HepG2 (cell line): ENCODE results near the gene CERT1. TPM values are rescaled to one million over a fixed set of nuclear protein-coding genes. Genes with fewer than 3 reads are reported as not detected.

Source experiments
- ATAC-seq: fragments of 200-7000 bp; cut with Tn5 transposase; 3 replicates; pipeline ENCODE4 v1.9.1; 2020; ENCODE audit warnings: mild to moderate bottlenecking, moderate library complexity
- BruUV-seq: library from RNA; stranded (reverse); fragments of 400-500 nt; replicated peaks from 2 replicates; lab custom pipeline; 2021; lab: Mats Ljungman, UMichigan
- CTCF ChIA-PET: fragments of 300-600 bp; formaldehyde crosslinking; extraction: SDS; loops from one replicate; lab custom pipeline; 2021; ENCODE audit warnings: low total read pairs, inconsistent platforms, low intra/inter-chr PET ratio; lab: Yijun Ruan, JAX
- POLR2A ChIA-PET: fragments of 350-600 bp; sonication (Branson Sonifier 250); formaldehyde crosslinking; loops from one replicate; lab custom pipeline; 2020; ENCODE audit warnings: antibody characterized with exemption, inconsistent platforms; lab: Yijun Ruan, JAX
- DNase-seq: peaks from one replicate; pipeline ENCODE4 v3.0.0-alpha.2; 2015; ENCODE audit warnings: low spot score
- FAIRE-seq: peaks from 3 replicates; lab custom pipeline; 2011; peaks lifted over from hg19 to GRCh38; lab: Jason Lieb, UNC
- H2AFZ ChIP-seq: one replicate; pipeline ENCODE4 v1.6.1; 2011; ENCODE audit warnings: low read length, inconsistent platforms
- H3K27ac ChIP-seq: fragments of 300-600 bp; 3 replicates; pipeline ENCODE4 v1.8.0; 2011; ENCODE audit warnings: mixed run types, mild to moderate bottlenecking, mixed read lengths, low read length, inconsistent platforms; ENCODE audit not compliant: insufficient read depth; ENCODE audit errors: extremely low read length
- H3K27me3 ChIP-seq, 2 experiments: fragments of 200-600 bp in 1 of 2; 2 replicates in 1 of 2; 3 replicates in 1 of 2; pipeline versions ENCODE4 v1.6.0 to v1.8.0; 2011; ENCODE audit warnings: low read length in 2 of 2, mild to moderate bottlenecking in 2 of 2, moderate library complexity in 2 of 2, inconsistent platforms in 1 of 2; ENCODE audit not compliant: insufficient read depth in 2 of 2, control insufficient read depth in 1 of 2
- H3K36me3 ChIP-seq, 2 experiments: fragments of 200-600 bp in 1 of 2; replicated peaks in 1 of 2; 2 replicates in 1 of 2; 3 replicates in 1 of 2; pipeline versions ENCODE4 v1.5.1 to v1.8.0; 2011; ENCODE audit warnings: low read length in 2 of 2, inconsistent platforms in 1 of 2; ENCODE audit not compliant: insufficient read depth in 2 of 2, control insufficient read depth in 1 of 2
- H3K4me1 ChIP-seq: 2 replicates; pipeline ENCODE4 v1.5.1; 2012; ENCODE audit warnings: low read length, inconsistent platforms; ENCODE audit not compliant: insufficient read depth
- H3K4me2 ChIP-seq: 2 replicates; pipeline ENCODE4 v1.6.0; 2011; ENCODE audit warnings: low read depth, low read length, inconsistent platforms
- H3K4me3 ChIP-seq, 3 experiments: fragments of 200-600 bp in 1 of 3; sonication (generic), shearing (Covaris generic) in 1 of 3; replicated peaks in 1 of 3; 2 replicates each; pipeline ENCODE4 v1.5.1; 2011 to 2016; ENCODE audit warnings: low read length in 3 of 3, inconsistent platforms in 2 of 3, low read depth in 2 of 3, mild to moderate bottlenecking in 2 of 3, control low read depth in 1 of 3, mixed read lengths in 1 of 3; ENCODE audit not compliant: insufficient read depth in 1 of 3
- H3K79me2 ChIP-seq: one replicate; pipeline ENCODE4 v1.6.1; 2011; ENCODE audit warnings: low read length, inconsistent platforms; ENCODE audit not compliant: insufficient read depth
- H3K9ac ChIP-seq: 2 replicates; pipeline ENCODE4 v1.6.0; 2011; ENCODE audit warnings: mild to moderate bottlenecking, low read depth, low read length, inconsistent platforms; ENCODE audit not compliant: insufficient read depth
- H3K9me3 ChIP-seq: 2 replicates; pipeline ENCODE4 v1.5.1; 2012; ENCODE audit warnings: mild to moderate bottlenecking, low read length
- H4K20me1 ChIP-seq: 2 replicates; pipeline ENCODE4 v1.6.0; 2011; ENCODE audit warnings: inconsistent platforms, mild to moderate bottlenecking, low read length, moderate library complexity; ENCODE audit not compliant: insufficient read depth
- CENPX ChIP-seq: sonication (generic); formaldehyde crosslinking; IDR thresholded peaks from 2 replicates; pipeline ENCODE4 v1.9.0; 2021; ENCODE audit warnings: mild to moderate bottlenecking, missing genetic modification reagents, moderate library complexity
- ELK4 ChIP-seq: sonication (generic); formaldehyde crosslinking; IDR thresholded peaks from 2 replicates; pipeline ENCODE4 v1.9.0; 2021; ENCODE audit warnings: missing genetic modification reagents, borderline replicate concordance
- HMG20A ChIP-seq: IDR thresholded peaks from 2 replicates; pipeline ENCODE4 v1.6.1; 2016; ENCODE audit warnings: borderline replicate concordance
- JUN ChIP-seq: sonication (generic); formaldehyde crosslinking; IDR thresholded peaks from 2 replicates; pipeline ENCODE4 v1.4.0; 2020; ENCODE audit warnings: mild to moderate bottlenecking, missing genetic modification reagents
- MAFF ChIP-seq: IDR thresholded peaks from 2 replicates; pipeline ENCODE4 v1.6.1; 2011; ENCODE audit warnings: low read depth, low read length, improper control_type of control experiment
- PITX1 ChIP-seq: sonication (generic); formaldehyde crosslinking; IDR thresholded peaks from 2 replicates; pipeline ENCODE4 v1.5.1; 2020; ENCODE audit warnings: mild to moderate bottlenecking, missing genetic modification reagents
- RELA ChIP-seq: sonication (generic); formaldehyde crosslinking; IDR thresholded peaks from 2 replicates; pipeline ENCODE4 v1.4.0; 2020; ENCODE audit warnings: missing genetic modification reagents
- SMAD9 ChIP-seq: sonication (generic); formaldehyde crosslinking; IDR thresholded peaks from 2 replicates; pipeline ENCODE4 v1.5.1; 2020; ENCODE audit warnings: mild to moderate bottlenecking, missing genetic modification reagents
- SP1 ChIP-seq, 2 experiments: fragments of 450-650 bp in 1 of 2; sonication (generic) in 1 of 2; formaldehyde crosslinking in 1 of 2; IDR thresholded peaks; 2 replicates each; pipeline versions ENCODE4 v1.4.0 to v1.6.1; 2016 to 2020; ENCODE audit warnings: missing genetic modification reagents in 1 of 2
- U2AF2 ChIP-seq: fragments of 200-400 bp; formaldehyde crosslinking; IDR thresholded peaks from 2 replicates; pipeline ENCODE4 v1.6.1; 2017; ENCODE audit warnings: low read depth, mild to moderate bottlenecking, low read length
- ZNF10 ChIP-seq: sonication (generic); formaldehyde crosslinking; IDR thresholded peaks from 2 replicates; pipeline ENCODE4 v1.4.0; 2020; ENCODE audit warnings: mild to moderate bottlenecking, low read depth, missing genetic modification reagents, borderline replicate concordance
- ZNF543 ChIP-seq: sonication (generic); formaldehyde crosslinking; IDR thresholded peaks from 2 replicates; pipeline ENCODE4 v1.4.0; 2020; ENCODE audit warnings: mild to moderate bottlenecking, missing genetic modification reagents
- ZNF598 ChIP-seq: sonication (generic); formaldehyde crosslinking; IDR thresholded peaks from 2 replicates; pipeline ENCODE4 v1.5.1; 2020; ENCODE audit warnings: mild to moderate bottlenecking, missing genetic modification reagents, borderline replicate concordance
- WGBS: methylation state at CpG from one replicate; pipeline ENCODE4 v1.1.6; 2017; ENCODE audit warnings: low lambda C conversion rate; 5-methylcytosine and 5-hydroxymethylcytosine counted together
- in situ Hi-C: cut with HindIII; loops from 2 replicates; pipeline ENCODE4 v1.10.0; 2017; ENCODE audit warnings: low pct_unique_long_range_greater_than_20kb; ENCODE audit not compliant: extremely low pct_ligation_motif_present
- intact Hi-C: fragments of 100-400 bp; cut with micrococcal nuclease; formaldehyde crosslinking; loops from one replicate; pipeline ENCODE4 v1.10.0; 2022; ENCODE audit not compliant: unreplicated experiment
- polyA plus RNA-seq, 8 experiments: library from polyadenylated mRNA; depleted of rRNA in 3 of 8; stranded (reverse) in 7 of 8; unstranded in 1 of 8; fragments of >200 nt; fragmentation: Illumina TruSeq in 4 of 8; extraction: Trizol in 4 of 8; gene quantifications; 2 replicates each; pipeline versions ENCODE4 v1.2.1 to v1.2.3, GENCODE V29; 2011 to 2016; ENCODE audit warnings: low read depth in 4 of 8, missing spikeins in 1 of 8, mixed read lengths in 1 of 8; ENCODE audit not compliant: insufficient read depth in 1 of 8
- total RNA-seq, 5 experiments: library from RNA; depleted of rRNA; stranded (reverse); fragments of >200 nt; fragmentation: Illumina TruSeq; extraction: Trizol; gene quantifications; 2 replicates each; pipeline ENCODE4 v1.2.3, GENCODE V29; 2016; ENCODE audit warnings: low read depth in 1 of 5
- TF ChIP-seq, protein P1 (sequence below): sonication (generic); formaldehyde crosslinking; IDR thresholded peaks from 2 replicates; pipeline ENCODE4 v1.8.0; 2022; ENCODE audit warnings: low read depth, missing genetic modification reagents
- TF ChIP-seq, protein P2 (sequence below): sonication (generic); formaldehyde crosslinking; IDR thresholded peaks from 2 replicates; pipeline ENCODE4 v1.4.0; 2020; ENCODE audit warnings: mild to moderate bottlenecking, missing genetic modification reagents

CERT1 gene
- total and polyA plus RNA-seq, 2 of the 13 experiments (the other 11 are each of a cell fraction or from before 2014, with no cell fraction given): 8.2 to 12.7 TPM

GRCh38 chr5:75381456-75381855 lies 130.0 kb downstream of the CERT1 start:
- in situ Hi-C loops (no loop called here), intact Hi-C loops (no loop called here)
- 96% methylated on average over 4 of the region's 4 CpGs for WGBS
- FAIRE-seq: no peak
- no peak overlapping the region for H3K4me3 ChIP-seq
- H3K9me3 ChIP-seq: no peaks in the 10 kb centered on the region
- no peaks in the 10 kb centered on the region for H3K79me2 ChIP-seq
- no TSS peak for BruUV-seq
- H3K36me3 ChIP-seq: peaks cover 8 to 42% of the 10 kb centered on the region in 2 experiments
- ATAC-seq: no peak
- H3K27me3 ChIP-seq: no peaks in the 10 kb centered on the region
- DNase-seq: no peak
- CTCF ChIA-PET: no interaction called here
- H3K4me2 ChIP-seq: no peak overlapping the region
- no peak overlapping the region for H3K27ac ChIP-seq
- H2AFZ ChIP-seq: no peak overlapping the region
- no peaks in the 10 kb centered on the region for H4K20me1 ChIP-seq
- H3K4me1 ChIP-seq: no peaks in the 10 kb centered on the region
- TF ChIP-seq JUN (CRISPR knock-in tag) (no peak), SMAD9 (CRISPR knock-in tag) (no peak), ZNF598 (CRISPR knock-in tag) (no peak), RELA (CRISPR knock-in tag) (no peak), ZNF10 (CRISPR knock-in tag) (no peak), ZNF543 (no peak), U2AF2 (no peak)
- TF ChIP-seq, protein P1, sequence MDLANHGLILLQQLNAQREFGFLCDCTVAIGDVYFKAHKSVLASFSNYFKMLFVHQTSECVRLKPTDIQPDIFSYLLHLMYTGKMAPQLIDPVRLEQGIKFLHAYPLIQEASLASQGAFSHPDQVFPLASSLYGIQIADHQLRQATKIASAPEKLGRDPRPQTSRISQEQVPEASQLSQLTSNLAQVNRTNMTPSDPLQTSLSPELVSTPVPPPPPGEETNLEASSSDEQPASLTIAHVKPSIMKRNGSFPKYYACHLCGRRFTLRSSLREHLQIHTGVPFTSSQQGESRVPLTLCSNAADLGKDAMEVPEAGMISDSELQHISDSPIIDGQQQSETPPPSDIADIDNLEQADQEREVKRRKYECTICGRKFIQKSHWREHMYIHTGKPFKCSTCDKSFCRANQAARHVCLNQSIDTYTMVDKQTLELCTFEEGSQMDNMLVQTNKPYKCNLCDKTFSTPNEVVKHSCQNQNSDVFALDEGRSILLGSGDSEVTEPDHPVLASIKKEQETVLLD (CRISPR knock-in tag): no peak
- TF ChIP-seq, all 625 proteins: peak for 0
- POLR2A ChIA-PET: no interaction called here
- no peak overlapping the region for H3K9ac ChIP-seq

GRCh38 chr5:75380099-75380498 lies 131.3 kb downstream of the CERT1 start:
- intact Hi-C loops: no loop called here
- WGBS: 90% methylated on average over 1 of the region's 1 CpG
- TF ChIP-seq, protein P2, sequence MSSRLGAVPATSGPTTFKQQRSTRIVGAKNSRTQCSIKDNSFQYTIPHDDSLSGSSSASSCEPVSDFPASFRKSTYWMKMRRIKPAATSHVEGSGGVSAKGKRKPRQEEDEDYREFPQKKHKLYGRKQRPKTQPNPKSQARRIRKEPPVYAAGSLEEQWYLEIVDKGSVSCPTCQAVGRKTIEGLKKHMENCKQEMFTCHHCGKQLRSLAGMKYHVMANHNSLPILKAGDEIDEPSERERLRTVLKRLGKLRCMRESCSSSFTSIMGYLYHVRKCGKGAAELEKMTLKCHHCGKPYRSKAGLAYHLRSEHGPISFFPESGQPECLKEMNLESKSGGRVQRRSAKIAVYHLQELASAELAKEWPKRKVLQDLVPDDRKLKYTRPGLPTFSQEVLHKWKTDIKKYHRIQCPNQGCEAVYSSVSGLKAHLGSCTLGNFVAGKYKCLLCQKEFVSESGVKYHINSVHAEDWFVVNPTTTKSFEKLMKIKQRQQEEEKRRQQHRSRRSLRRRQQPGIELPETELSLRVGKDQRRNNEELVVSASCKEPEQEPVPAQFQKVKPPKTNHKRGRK (CRISPR knock-in tag): no peak
- TF ChIP-seq MAFF: peak; percentile 61
- TF ChIP-seq PITX1 (CRISPR knock-in tag): no peak
- TF ChIP-seq HMG20A: no peak
- TF ChIP-seq RELA (CRISPR knock-in tag): no peak
- no peak for TF ChIP-seq CENPX (CRISPR knock-in tag)
- TF ChIP-seq SP1 (IDR thresholded peaks at IDR 0.05): no peak
- no peak for TF ChIP-seq SP1 (CRISPR knock-in tag; IDR thresholded peaks at IDR 0.05)
- TF ChIP-seq ELK4 (CRISPR knock-in tag): no peak

More at GRCh38 chr5:75380099-75380498, 131.3 kb downstream of the CERT1 start:
- no peak overlapping the region for H3K4me3 ChIP-seq
- ATAC-seq: no peak
- no peak for FAIRE-seq
- peaks cover 9 to 42% of the 10 kb centered on the region in 2 experiments for H3K36me3 ChIP-seq
- no peak overlapping the region for H3K4me2 ChIP-seq
- no peak overlapping the region for H3K9ac ChIP-seq
- POLR2A ChIA-PET: no interaction called here
- H3K27ac ChIP-seq: no peak overlapping the region
- no peaks in the 10 kb centered on the region for H3K9me3 ChIP-seq
- in situ Hi-C loops: no loop called here
- H3K27me3 ChIP-seq: no peaks in the 10 kb centered on the region
- H3K79me2 ChIP-seq: no peaks in the 10 kb centered on the region
- H2AFZ ChIP-seq: no peak overlapping the region
- no peak for DNase-seq
- H3K4me1 ChIP-seq: no peaks in the 10 kb centered on the region
- no peaks in the 10 kb centered on the region for H4K20me1 ChIP-seq
- BruUV-seq: no TSS peak
- CTCF ChIA-PET: no interaction called here
